ENCODE data around the gene PRKG1.
"Not testable (repeated sequence)": the region's sequence is repeated elsewhere in the genome, so short reads cannot be mapped to it uniquely, and the experiment has no call there.

The PRKG1 gene

GRCh38 chr10:51574248-51575048 lies 500.2 kb downstream of the PRKG1 start:
- H3K27me3 ChIP-seq (ENCODE audit: control insufficient read depth, insufficient read depth, low read length) = no peaks in the 10 kb centered on the region
- no peak overlapping the region for H3K27ac ChIP-seq (ENCODE audit: low read depth, low read length)
- no peak overlapping the region for H3K4me3 ChIP-seq (ENCODE audit: low read length)
- no peak overlapping the region for H3K9ac ChIP-seq (ENCODE audit: low read length)
- no peaks in the 10 kb centered on the region for H3K4me1 ChIP-seq (ENCODE audit: control insufficient read depth, insufficient read depth, low read length)
- no peaks in the 10 kb centered on the region for H3K36me3 ChIP-seq (ENCODE audit: control insufficient read depth, insufficient read depth, low read length)

- not testable (repeated sequence) for H3K4me1 ChIP-seq (ENCODE audit: control insufficient read depth, insufficient read depth, low read length); H3K4me3 ChIP-seq (ENCODE audit: low read length); H3K9ac ChIP-seq (ENCODE audit: low read length); H3K36me3 ChIP-seq (ENCODE audit: control insufficient read depth, insufficient read depth, low read length); H3K27ac ChIP-seq (ENCODE audit: low read depth, low read length); H3K27me3 ChIP-seq (ENCODE audit: control insufficient read depth, insufficient read depth, low read length)
Observed at GRCh38 chr10:51581196-51581595, 506.9 kb downstream of the PRKG1 start.

- Histone ChIP-seq H3K27ac (ENCODE audit: low read depth, low read length) (no peak overlapping the region), H3K9ac (ENCODE audit: low read length) (no peak overlapping the region), H3K36me3 (ENCODE audit: control insufficient read depth, insufficient read depth, low read length) (no peaks in the 10 kb centered on the region), H3K27me3 (ENCODE audit: control insufficient read depth, insufficient read depth, low read length) (no peaks in the 10 kb centered on the region), H3K4me3 (ENCODE audit: low read length) (no peak overlapping the region), H3K4me1 (ENCODE audit: control insufficient read depth, insufficient read depth, low read length) (no peaks in the 10 kb centered on the region)
Observed at GRCh38 chr10:51583976-51584375, 509.7 kb downstream of the PRKG1 start.

GRCh38 chr10:51585742-51586141 lies 511.5 kb downstream of the PRKG1 start:
- Histone ChIP-seq H3K4me3 (ENCODE audit: low read length) (no peak overlapping the region), H3K36me3 (ENCODE audit: control insufficient read depth, insufficient read depth, low read length) (no peaks in the 10 kb centered on the region), H3K27ac (ENCODE audit: low read depth, low read length) (no peak overlapping the region), H3K27me3 (ENCODE audit: control insufficient read depth, insufficient read depth, low read length) (no peaks in the 10 kb centered on the region), H3K9ac (ENCODE audit: low read length) (no peak overlapping the region), H3K4me1 (ENCODE audit: control insufficient read depth, insufficient read depth, low read length) (no peaks in the 10 kb centered on the region)

GRCh38 chr10:51588984-51589383 lies 514.7 kb downstream of the PRKG1 start:
- no peak overlapping the region for H3K9ac ChIP-seq (ENCODE audit: low read length)
- no peaks in the 10 kb centered on the region for H3K4me1 ChIP-seq (ENCODE audit: control insufficient read depth, insufficient read depth, low read length)
- H3K27ac ChIP-seq (ENCODE audit: low read depth, low read length) = no peak overlapping the region
- no peak overlapping the region for H3K4me3 ChIP-seq (ENCODE audit: low read length)
- H3K36me3 ChIP-seq (ENCODE audit: control insufficient read depth, insufficient read depth, low read length) = no peaks in the 10 kb centered on the region
- no peaks in the 10 kb centered on the region for H3K27me3 ChIP-seq (ENCODE audit: control insufficient read depth, insufficient read depth, low read length)

- Histone ChIP-seq H3K9ac (ENCODE audit: low read length) (no peak overlapping the region), H3K27ac (ENCODE audit: low read depth, low read length) (no peak overlapping the region), H3K36me3 (ENCODE audit: control insufficient read depth, insufficient read depth, low read length) (no peaks in the 10 kb centered on the region), H3K27me3 (ENCODE audit: control insufficient read depth, insufficient read depth, low read length) (no peaks in the 10 kb centered on the region), H3K4me3 (ENCODE audit: low read length) (no peak overlapping the region), H3K4me1 (ENCODE audit: control insufficient read depth, insufficient read depth, low read length) (no peaks in the 10 kb centered on the region)
Observed at GRCh38 chr10:51590818-51591217, 516.5 kb downstream of the PRKG1 start.

- Histone ChIP-seq H3K27ac (ENCODE audit: low read depth, low read length) (no peak overlapping the region), H3K4me3 (ENCODE audit: low read length) (no peak overlapping the region), H3K9ac (ENCODE audit: low read length) (no peak overlapping the region), H3K36me3 (ENCODE audit: control insufficient read depth, insufficient read depth, low read length) (no peaks in the 10 kb centered on the region), H3K27me3 (ENCODE audit: control insufficient read depth, insufficient read depth, low read length) (no peaks in the 10 kb centered on the region), H3K4me1 (ENCODE audit: control insufficient read depth, insufficient read depth, low read length) (no peaks in the 10 kb centered on the region)
Observed at GRCh38 chr10:51596695-51597094, 522.4 kb downstream of the PRKG1 start.

GRCh38 chr10:51599647-51600046 lies 525.4 kb downstream of the PRKG1 start:
- H3K9ac ChIP-seq (ENCODE audit: low read length) = no peak overlapping the region

GRCh38 chr10:51602326-51602725 lies 528.0 kb downstream of the PRKG1 start:
- Histone ChIP-seq H3K27ac (ENCODE audit: low read depth, low read length) (no peak overlapping the region), H3K9ac (ENCODE audit: low read length) (no peak overlapping the region), H3K4me1 (ENCODE audit: control insufficient read depth, insufficient read depth, low read length) (no peaks in the 10 kb centered on the region)

More at GRCh38 chr10:51599647-51600046, 525.4 kb downstream of the PRKG1 start:
- Histone ChIP-seq H3K36me3 (ENCODE audit: control insufficient read depth, insufficient read depth, low read length) (no peaks in the 10 kb centered on the region), H3K4me3 (ENCODE audit: low read length) (no peak overlapping the region), H3K27ac (ENCODE audit: low read depth, low read length) (no peak overlapping the region), H3K27me3 (ENCODE audit: control insufficient read depth, insufficient read depth, low read length) (no peaks in the 10 kb centered on the region), H3K4me1 (ENCODE audit: control insufficient read depth, insufficient read depth, low read length) (no peaks in the 10 kb centered on the region)

GRCh38 chr10:51604579-51604978 lies 530.3 kb downstream of the PRKG1 start:
- Histone ChIP-seq H3K4me3 (ENCODE audit: low read length) (no peak overlapping the region), H3K27me3 (ENCODE audit: control insufficient read depth, insufficient read depth, low read length) (no peaks in the 10 kb centered on the region), H3K27ac (ENCODE audit: low read depth, low read length) (no peak overlapping the region), H3K4me1 (ENCODE audit: control insufficient read depth, insufficient read depth, low read length) (no peaks in the 10 kb centered on the region), H3K36me3 (ENCODE audit: control insufficient read depth, insufficient read depth, low read length) (no peaks in the 10 kb centered on the region), H3K9ac (ENCODE audit: low read length) (no peak overlapping the region)

More at GRCh38 chr10:51602326-51602725, 528.0 kb downstream of the PRKG1 start:
- Histone ChIP-seq H3K27me3 (ENCODE audit: control insufficient read depth, insufficient read depth, low read length) (no peaks in the 10 kb centered on the region), H3K36me3 (ENCODE audit: control insufficient read depth, insufficient read depth, low read length) (no peaks in the 10 kb centered on the region), H3K4me3 (ENCODE audit: low read length) (no peak overlapping the region)

- no peak overlapping the region for H3K4me3 ChIP-seq (ENCODE audit: low read length)
- H3K27me3 ChIP-seq (ENCODE audit: control insufficient read depth, insufficient read depth, low read length) = no peaks in the 10 kb centered on the region
- H3K36me3 ChIP-seq (ENCODE audit: control insufficient read depth, insufficient read depth, low read length) = no peaks in the 10 kb centered on the region
- H3K4me1 ChIP-seq (ENCODE audit: control insufficient read depth, insufficient read depth, low read length) = no peaks in the 10 kb centered on the region
- no peak overlapping the region for H3K9ac ChIP-seq (ENCODE audit: low read length)
- no peak overlapping the region for H3K27ac ChIP-seq (ENCODE audit: low read depth, low read length)
Observed at GRCh38 chr10:51606825-51607462, 532.7 kb downstream of the PRKG1 start.

- Histone ChIP-seq H3K9ac (ENCODE audit: low read length) (no peak overlapping the region), H3K27me3 (ENCODE audit: control insufficient read depth, insufficient read depth, low read length) (no peaks in the 10 kb centered on the region), H3K4me1 (ENCODE audit: control insufficient read depth, insufficient read depth, low read length) (no peaks in the 10 kb centered on the region), H3K4me3 (ENCODE audit: low read length) (no peak overlapping the region), H3K36me3 (ENCODE audit: control insufficient read depth, insufficient read depth, low read length) (no peaks in the 10 kb centered on the region), H3K27ac (ENCODE audit: low read depth, low read length) (no peak overlapping the region)
Observed at GRCh38 chr10:51607463-51607835, 533.2 kb downstream of the PRKG1 start.

GRCh38 chr10:51608211-51608610 lies 533.9 kb downstream of the PRKG1 start:
- no peaks in the 10 kb centered on the region for H3K27me3 ChIP-seq (ENCODE audit: control insufficient read depth, insufficient read depth, low read length)
- H3K27ac ChIP-seq (ENCODE audit: low read depth, low read length) = no peak overlapping the region
- no peak overlapping the region for H3K9ac ChIP-seq (ENCODE audit: low read length)
- no peaks in the 10 kb centered on the region for H3K36me3 ChIP-seq (ENCODE audit: control insufficient read depth, insufficient read depth, low read length)
- no peaks in the 10 kb centered on the region for H3K4me1 ChIP-seq (ENCODE audit: control insufficient read depth, insufficient read depth, low read length)
- no peak overlapping the region for H3K4me3 ChIP-seq (ENCODE audit: low read length)

Measured in rectal smooth muscle tissue (tissue), 1 donor.